GM04504 (cell line): Measurements from ENCODE around the gene PRSS2.
"Not testable (repeated sequence)": the region's sequence is repeated elsewhere in the genome, so short reads cannot be mapped to it uniquely, and the experiment has no call there.

Experiments used
- DNase-seq: peaks from one replicate; pipeline ENCODE4 v3.0.0-alpha.2; 2012; ENCODE audit warnings: low read depth

The PRSS2 gene

DNA sequence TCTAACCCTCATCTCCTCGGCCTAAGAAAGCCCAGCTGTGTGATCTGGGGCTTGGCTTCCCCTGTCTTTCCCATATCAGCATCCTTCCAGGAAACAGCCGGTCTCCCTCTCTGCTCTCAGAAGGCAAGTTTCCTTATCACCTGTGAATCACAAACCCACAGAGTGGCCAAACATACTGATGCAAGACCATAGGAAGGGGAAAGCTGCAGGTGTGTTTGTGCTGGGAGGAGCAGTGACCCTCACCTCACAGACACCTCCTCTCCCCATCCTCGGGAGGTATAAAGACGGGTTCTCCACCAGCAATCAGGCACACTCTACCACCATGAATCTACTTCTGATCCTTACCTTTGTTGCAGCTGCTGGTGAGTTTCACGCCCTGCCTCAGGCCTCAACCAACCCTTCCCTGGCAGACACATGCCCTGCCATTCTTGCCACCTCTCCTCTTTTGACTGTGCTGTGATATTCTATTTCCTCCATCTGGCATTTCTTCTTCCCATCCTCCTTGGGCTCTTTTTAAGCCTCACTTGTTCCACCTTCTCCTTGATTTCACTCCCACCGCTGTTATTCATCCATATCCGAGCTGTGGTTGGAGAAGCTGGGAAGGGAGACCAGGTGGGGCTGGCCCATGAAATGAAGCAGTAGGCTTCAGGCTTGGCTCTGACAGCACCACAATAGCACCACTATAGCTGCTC, at the start of gene PRSS2:
TSS of gene PRSS2 (plus strand) at position 310 of the 692 bp plus-strand sequence. CDS start at position 323, 13 bp downstream.
- DNase-seq, result no peak

DNA sequence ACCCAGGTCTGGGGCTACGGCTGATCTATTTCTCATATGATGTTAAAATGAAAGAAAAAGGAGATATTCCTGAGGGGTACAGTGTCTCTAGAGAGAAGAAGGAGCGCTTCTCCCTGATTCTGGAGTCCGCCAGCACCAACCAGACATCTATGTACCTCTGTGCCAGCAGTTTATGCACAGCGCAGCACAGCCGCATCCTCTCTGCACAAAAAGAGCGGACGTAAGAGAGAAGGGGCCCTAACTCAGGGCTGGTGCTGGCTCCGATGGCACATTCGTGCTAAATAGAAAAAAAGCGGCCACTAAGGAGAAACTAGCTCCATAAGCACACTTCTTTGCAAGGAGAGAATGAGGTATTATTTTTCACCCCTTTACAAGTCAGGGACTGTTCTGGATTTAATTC, 49.8 kb upstream of the PRSS2 start:
- DNase-seq, result no peak

DNA sequence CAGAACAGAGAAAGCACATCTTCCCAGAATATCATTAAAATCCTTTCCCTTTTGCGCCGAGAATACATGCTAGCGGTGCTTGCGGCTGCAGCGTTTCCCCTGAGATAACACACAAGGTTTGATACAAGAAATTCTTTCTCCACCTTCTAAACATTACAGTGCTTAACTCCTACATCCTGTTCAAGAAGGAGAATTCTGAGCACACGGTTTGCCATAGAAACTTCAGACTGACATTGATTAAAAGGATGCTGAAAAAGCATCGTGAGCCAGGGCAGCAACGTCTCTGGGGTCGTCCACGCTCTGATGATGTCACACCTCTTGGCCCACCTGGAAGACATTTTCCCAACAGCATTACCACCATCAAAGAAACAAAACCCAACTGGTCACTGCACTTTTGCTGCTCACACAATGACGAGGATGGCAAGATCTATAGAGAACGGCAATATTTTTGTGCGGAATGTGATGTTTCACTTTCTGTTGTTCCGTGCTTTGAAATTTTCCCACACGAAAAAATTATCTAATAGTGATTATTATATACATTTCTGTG, 48.4 kb upstream of the PRSS2 start:
- no peak for DNase-seq

DNA sequence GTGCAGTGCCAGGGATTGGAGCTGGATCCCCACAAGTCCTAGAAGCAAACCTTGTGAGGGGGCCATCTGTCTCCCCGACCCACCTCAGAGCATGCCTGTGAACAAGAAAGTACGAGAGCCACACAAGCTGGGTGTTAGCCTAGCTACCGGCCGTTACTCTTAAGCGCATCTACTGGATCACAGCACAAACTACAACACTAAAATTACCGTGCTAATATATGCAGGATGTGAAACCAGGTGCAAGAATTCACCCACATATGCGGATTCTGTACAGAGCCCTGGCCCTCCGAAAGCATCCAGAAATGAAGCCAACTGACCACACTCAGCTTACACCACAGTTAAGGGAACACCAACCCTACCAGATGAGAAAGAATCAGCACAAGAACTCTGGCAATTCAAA, 37.5 kb upstream of the PRSS2 start:
- no peak for DNase-seq

DNA sequence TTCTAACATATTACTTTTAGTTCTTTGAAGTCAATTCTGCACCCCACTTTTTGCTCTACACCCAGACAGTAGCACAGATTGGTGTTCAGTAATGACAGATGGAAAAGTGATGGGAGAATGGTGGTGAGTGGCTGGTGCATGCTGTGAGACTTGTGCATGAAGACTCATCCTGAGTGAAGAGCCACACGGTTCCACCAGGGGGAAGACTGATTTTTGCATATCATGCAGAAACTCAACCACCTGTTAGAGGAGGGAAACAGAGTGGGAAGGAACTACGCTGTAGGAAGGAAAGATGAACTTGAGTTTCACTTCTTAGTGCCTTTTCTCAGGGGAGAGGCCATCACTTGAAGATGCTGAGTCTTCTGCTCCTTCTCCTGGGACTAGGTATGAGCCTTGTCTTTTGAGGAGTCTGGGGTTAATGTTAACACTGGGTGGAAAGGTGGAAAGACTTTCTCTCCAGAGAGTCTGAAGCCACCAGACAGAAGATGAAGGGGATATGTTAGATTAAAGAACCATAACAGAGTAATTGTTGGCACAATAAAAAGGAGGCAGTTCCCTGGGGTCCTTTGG, 30.8 kb upstream of the PRSS2 start:
- DNase-seq, result no peak

DNA sequence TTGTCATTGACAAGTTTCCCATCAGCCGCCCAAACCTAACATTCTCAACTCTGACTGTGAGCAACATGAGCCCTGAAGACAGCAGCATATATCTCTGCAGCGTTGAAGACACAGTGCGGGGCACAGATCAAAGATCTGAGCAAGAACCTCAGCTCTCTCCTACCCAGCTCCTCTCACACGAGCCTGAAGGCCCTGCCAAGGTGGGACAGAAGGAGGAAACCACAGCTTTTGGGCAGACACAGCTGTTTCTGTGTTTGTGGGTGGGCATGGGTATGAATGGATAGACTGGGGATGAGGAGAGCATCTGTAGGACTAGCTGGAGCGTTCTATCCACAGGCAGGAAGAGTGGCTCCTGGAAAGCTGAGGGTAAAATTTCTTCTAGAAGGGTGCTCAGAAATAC, 30.0 kb upstream of the PRSS2 start:
- DNase-seq, result no peak

DNA sequence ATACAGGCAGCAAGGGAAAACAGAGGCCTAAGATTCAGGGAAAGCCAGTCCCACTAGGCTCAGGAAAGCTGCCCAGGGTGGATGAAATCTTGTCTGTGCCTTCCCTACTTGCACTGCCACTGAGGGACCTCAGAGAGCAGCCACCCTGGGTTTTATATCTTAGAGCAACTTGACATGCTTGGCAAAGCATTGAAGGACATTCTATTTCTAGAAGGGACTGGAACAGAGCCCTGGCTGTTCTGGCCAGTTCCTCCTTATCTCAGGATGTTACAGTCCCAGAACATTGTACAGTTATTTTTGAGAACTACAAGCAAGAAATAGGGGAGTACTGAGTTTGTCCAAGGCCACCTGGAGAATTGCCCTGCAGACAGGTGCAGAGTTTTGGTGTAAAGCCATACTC, 28.8 kb upstream of the PRSS2 start:
- not testable (repeated sequence) for DNase-seq

DNA sequence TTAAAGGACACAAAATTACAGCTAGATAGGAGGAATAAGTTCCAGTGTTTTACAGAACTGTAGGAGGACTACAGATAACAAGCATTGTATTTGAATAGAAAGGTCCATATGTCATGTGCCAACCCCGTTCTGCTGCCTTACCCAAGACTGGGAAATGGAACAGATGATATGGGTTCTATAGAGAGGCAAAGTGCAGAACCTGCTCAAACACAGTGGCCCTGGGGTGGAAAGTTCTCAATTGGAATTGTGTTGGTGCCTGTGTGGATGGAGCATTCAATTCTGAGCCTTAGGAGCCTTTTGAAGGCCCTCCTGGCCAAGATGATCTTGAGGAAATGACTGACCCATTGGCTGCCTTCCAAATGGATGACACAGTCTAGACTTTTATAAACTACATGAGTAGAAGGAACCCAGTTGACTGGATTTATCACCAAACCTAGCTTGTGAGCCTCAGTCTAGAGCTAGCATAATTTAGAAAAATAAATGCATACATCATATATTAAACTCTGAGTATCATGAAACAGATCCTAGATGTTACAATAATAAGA, 25.6 kb upstream of the PRSS2 start:
- no peak for DNase-seq

DNA sequence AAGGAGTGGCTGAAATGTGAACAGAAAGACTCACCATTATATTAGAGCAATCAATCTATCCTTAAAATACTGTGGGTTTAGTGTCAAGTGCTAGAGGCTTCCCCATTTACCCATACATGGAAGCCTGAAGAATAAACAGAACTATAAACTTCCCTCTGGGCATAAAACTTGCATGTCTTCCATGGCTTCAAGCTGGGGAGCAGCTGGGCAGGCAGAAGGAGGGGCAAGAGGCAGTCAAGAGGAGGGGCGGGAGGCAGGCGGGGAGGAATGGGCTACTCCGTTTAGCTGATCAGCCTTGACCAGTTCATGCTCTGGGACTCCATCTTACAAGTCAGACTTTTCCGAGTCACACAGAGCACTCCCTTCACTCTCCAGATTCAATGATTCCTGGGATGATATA, 25.0 kb upstream of the PRSS2 start:
- DNase-seq, result no peak

DNA sequence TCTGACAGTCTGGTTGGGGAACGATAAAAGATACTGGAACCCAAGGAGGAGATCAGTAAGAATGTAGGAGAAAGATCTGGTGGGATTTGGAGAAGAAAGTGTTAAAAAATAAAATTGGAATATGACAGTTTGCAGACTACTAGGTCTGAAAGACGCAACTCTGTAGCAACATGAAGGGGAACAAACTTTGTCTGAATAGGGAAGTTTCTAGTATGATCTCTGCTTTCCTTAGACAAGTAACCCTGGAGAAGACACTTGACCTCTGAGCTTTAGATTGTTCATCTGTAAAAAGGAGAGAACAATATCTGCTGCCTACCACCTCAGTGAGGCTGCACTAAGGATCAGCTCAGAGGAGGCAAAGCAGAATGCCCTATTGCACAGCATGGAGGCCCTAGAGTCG, 24.5 kb upstream of the PRSS2 start:
- no peak for DNase-seq

DNA sequence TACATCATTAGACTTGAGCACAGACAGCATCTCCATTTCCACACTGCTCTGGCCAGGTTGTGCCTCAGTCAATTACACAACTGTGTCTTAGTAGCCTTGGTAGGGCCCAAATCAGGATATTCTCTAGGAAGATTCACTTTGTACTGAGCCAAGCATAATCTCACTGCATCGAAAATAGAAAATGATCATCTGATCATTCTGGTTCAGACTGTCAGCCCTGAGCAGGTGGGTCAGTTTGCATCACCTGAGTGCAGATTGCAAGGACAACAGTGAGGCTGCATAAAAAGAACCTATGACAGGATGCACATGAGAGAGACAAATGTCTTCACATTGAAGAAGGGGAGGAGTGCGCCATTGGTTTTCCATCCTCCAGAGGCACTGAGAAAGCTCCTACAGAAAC, 22.4 kb upstream of the PRSS2 start:
- not testable (repeated sequence) for DNase-seq

DNA sequence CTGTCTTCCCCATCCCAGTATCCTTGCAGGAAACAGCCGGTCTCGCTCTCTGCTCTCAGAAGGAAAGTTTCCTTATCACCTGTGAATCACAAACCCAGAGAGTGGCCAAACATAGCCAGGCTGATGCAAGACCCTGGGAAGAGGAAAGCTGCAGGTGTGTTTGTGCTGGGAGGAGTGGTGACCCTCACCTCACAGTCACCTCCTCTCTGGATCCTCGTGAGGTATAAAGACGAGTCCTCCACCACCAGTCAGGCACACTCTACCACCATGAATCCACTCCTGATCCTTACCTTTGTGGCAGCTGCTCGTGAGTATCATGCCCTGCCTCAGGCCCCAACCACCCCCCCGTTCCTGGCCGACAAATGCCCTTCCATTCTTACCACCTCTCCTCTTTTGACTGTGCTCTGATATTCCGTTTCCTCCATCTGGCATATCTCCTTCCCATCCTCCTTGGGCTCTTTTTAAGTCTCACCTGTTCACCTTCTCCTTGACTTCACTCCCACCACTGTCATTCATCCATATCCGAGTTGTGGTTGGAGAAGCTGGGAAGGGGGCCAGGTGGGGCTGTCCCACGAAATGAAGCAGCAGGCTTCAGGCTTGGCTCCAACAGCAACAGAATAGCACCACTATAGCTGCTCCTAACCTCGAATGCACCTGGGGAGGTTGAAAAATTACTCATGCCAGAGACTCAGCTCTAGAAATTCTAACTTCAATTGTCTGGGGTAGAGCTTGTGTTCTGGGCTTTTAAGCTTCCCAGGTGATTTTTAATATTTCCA, 21.4 kb upstream of the PRSS2 start, which contains the start of gene PRSS1:
TSS of gene PRSS1 (plus strand) at position 255 of the 776 bp plus-strand sequence. CDS start at position 268, 13 bp downstream.
- no peak for DNase-seq

DNA sequence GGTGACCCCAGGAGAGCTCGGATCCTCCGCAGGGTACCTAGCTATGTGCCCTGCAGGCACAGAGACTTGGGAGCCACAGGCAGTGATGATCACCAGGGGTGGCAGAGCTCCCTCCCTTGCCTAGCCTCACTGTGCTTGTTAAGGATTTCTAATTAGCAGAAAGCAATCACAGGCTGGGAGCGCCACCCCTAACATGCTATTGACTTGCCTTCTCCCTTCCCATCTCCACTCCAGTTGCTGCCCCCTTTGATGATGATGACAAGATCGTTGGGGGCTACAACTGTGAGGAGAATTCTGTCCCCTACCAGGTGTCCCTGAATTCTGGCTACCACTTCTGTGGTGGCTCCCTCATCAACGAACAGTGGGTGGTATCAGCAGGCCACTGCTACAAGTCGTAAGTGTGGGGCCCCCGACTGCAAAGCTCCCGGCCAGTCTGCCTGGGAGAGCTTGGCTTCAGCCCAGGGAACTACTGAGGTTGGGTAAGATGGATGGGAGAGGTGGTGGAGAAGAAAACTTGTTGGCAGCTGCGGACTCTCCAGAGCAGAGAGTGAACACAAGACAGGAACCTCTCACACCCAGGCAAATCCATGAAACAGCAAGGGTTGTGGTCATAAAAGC, 20.3 kb upstream of the PRSS2 start:
- no peak for DNase-seq

DNA sequence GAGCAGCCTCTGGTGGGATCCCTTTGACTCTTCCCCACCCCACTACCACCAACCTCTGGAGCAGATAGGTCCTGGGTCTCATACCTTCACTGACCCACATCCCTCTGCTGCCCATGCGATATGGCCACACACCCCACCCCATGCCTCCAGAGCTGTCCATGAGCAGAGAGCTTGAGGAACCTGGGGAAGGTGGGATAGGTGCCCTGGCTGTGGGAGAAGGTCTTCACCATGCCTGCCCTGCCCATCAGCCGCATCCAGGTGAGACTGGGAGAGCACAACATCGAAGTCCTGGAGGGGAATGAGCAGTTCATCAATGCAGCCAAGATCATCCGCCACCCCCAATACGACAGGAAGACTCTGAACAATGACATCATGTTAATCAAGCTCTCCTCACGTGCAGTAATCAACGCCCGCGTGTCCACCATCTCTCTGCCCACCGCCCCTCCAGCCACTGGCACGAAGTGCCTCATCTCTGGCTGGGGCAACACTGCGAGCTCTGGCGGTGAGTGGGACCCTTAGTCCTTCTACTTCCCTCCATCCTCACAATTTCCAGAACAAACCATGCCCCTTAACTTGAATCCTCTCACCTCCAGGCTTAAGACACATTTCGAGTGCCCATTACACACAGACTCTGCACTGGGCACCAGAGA, 19.1 kb upstream of the PRSS2 start:
- not testable (repeated sequence) for DNase-seq

DNA sequence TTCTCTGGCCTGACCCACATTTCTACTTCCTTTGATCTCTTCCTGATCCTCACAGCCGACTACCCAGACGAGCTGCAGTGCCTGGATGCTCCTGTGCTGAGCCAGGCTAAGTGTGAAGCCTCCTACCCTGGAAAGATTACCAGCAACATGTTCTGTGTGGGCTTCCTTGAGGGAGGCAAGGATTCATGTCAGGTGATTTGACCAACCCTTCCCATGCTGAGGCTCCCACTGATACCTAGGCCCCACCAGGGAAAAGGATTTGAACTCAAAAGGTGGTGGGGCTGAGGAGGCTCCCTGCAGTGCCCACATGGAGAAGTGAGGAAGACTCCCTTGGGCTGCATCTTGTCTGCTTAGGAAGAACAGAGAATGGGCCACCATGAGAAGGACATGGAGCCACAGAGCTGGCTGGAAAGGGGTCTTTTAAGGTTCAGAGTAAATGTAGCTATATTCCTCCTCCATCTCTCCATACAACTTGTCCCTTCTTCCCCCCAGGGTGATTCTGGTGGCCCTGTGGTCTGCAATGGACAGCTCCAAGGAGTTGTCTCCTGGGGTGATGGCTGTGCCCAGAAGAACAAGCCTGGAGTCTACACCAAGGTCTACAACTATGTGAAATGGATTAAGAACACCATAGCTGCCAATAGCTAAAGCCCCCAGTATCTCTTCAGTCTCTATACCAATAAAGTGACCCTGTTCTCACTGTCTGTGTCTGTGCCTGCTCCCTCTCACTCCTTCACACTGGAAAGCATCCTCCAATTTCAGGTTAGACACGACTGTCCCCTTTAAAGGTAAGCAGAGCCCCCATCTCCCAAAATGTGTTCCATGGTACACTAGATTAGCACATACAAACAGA, 18.2 kb upstream of the PRSS2 start:
- no peak for DNase-seq

DNA sequence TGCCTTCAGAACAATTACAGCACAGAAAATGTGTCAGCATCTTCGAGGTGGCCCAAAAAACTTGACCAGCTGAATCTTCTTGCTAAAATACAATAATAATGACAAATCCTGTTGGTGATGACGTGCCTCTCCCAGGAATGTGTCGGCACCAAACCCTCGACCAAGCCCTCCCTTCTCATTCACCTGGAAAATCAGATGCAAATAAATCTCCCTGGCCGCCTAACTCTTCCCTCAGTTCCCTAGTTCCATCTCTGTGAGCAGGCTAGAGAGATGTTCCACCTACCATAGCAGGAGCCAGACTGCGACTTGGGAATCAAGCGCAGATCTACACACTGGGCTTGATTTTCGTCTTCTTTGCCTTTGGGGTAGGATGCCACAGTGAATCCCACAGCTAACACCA, 17.4 kb upstream of the PRSS2 start:
- DNase-seq, result no peak

DNA sequence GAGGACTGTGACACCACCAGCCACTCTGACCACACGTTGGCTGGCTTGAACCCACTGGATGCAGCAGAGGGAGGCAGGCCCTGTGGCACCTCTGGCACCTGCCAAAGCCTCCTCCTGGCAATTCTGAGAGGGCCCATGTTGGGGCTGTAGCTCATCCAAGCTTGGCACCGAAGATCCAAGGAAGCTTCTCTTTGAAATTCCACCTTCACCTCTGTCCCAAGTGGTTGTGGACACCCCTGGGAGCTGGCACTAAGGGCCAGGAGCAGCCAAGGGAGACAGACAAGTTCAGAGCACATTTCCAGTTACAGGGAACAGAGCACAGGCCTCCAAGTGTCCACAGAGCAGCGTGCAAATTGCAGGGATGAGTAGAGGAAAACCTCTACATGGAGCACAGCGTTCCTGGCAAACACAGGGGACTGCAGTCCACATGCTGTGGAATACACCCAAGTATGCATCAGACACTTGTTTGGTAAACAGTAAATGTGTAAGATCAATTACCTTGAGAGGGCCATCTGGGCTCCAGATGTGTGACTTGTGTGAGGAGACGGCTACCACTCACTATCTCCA, 16.8 kb upstream of the PRSS2 start:
- not testable (repeated sequence) for DNase-seq

DNA sequence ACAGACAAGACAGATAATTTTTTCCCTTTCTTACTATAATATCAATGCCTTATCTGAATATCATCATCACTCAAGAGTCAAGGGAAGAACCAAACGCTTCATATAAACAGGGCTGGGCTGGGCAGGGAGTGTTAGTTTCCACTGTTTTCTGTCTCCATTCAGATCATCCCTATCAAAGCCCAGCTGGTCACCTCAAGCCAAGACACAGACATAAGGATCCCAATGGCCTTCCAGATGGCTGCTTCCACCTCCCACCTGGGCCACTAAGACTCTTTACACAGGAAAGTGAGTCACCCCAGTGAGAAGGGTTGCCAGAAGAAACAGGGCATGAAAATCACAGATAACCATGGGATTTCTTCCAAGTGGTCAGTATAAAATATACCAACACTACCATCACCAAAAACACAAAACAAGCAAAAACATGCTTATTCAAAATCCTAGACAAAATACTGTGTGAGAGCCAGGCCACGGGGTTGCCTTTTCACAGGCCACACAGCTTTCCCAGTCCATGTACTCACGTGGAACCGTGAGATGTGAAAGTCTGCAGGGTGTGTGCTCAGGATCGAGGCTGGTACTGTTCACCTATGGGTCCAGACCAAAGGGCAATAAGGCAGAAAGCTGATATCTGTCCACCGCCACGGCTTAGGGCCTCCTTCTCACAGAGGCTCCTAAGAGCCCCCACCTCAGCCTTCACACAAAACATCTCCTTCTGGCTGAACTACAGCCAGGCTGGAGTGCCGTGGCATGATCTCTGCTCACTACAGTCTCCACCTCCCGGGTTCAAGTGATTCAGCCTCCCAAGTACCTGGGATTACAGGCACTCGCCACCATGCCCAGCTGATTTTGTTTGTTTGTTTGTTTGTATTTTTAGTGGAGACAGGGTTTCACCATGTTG, 15.8 kb upstream of the PRSS2 start:
- no peak for DNase-seq

DNA sequence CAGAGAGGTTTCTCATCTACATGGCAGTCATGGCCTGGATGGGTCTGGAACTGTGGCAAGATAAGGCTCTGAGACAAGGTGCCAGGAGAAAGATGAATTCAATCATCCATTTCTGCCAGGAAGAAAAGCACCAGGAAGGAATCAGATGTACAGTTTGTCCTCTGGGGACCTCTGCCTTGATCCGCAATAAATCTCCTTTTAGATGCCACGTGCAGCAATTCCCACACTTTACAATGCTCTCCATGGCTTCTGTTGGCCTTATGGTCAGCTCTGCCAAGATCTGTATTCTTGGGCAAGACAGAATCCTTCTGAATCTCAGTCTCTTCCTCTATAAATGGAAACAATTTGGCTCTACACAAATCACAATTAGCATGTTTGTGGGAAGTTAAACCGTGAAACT, 12.5 kb upstream of the PRSS2 start:
- DNase-seq, result not testable (repeated sequence)
